Duodenal mucosa (tissue), 2 donors: ENCODE measurements around the gene USP11.

Experiments
- H3K27ac ChIP-seq: one replicate; pipeline ENCODE4 v1.7.0; 2013; ENCODE audit warnings: low read depth, low read length
- H3K27me3 ChIP-seq, 2 donors: one replicate each; pipeline ENCODE4 v1.7.0; 2013; ENCODE audit warnings: low read length in 2 of 2, control low read depth in 1 of 2; ENCODE audit not compliant: insufficient read depth in 2 of 2, control insufficient read depth in 1 of 2
- H3K36me3 ChIP-seq, 2 donors: one replicate each; pipeline ENCODE4 v1.7.0; 2013; ENCODE audit warnings: low read length in 2 of 2, control low read depth in 1 of 2; ENCODE audit not compliant: insufficient read depth in 2 of 2, control insufficient read depth in 1 of 2
- H3K4me1 ChIP-seq, 2 donors: one replicate each; pipeline ENCODE4 v1.7.0; 2013; ENCODE audit warnings: low read length in 2 of 2, control low read depth in 1 of 2; ENCODE audit not compliant: insufficient read depth in 2 of 2, control insufficient read depth in 1 of 2
- H3K4me3 ChIP-seq, 2 donors: one replicate each; pipeline ENCODE4 v1.7.0; 2013; ENCODE audit warnings: low read length in 2 of 2, low read depth in 1 of 2
- H3K9ac ChIP-seq, 2 donors: one replicate each; pipeline ENCODE4 v1.7.0; 2013; ENCODE audit warnings: low read length in 2 of 2, low read depth in 1 of 2
- H3K9me3 ChIP-seq, 2 donors: one replicate each; pipeline ENCODE4 v1.7.0; 2013; ENCODE audit warnings: low read length in 2 of 2, control low read depth in 1 of 2; ENCODE audit not compliant: control insufficient read depth in 1 of 2

The USP11 gene

DNA sequence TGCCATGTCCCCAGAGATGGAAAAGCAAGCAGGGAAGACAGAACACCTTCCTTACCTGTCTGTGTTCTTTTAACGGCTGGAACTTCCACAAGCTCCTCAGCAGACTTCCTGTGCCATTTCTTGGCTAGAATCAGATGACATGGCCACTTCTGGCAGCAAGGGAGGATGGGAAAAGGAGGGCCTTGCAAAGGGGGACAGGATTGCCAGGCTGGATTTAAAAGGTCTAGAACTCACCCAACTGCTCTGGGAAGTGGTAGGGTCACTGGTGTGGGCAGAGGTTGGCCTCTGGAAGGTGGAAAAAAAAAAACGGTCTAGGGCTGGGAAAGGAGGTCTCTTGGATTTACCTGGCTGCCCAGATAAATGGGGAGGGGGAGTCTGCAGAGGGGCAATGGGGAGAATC lies 1.6 kb upstream of the USP11 start:
- Histone ChIP-seq H3K27ac (no peak overlapping the region), H3K27me3 (no peaks in the 10 kb centered on the region), H3K4me1 (peaks cover 0 to 5% of the 10 kb centered on the region in 2 donors)

DNA sequence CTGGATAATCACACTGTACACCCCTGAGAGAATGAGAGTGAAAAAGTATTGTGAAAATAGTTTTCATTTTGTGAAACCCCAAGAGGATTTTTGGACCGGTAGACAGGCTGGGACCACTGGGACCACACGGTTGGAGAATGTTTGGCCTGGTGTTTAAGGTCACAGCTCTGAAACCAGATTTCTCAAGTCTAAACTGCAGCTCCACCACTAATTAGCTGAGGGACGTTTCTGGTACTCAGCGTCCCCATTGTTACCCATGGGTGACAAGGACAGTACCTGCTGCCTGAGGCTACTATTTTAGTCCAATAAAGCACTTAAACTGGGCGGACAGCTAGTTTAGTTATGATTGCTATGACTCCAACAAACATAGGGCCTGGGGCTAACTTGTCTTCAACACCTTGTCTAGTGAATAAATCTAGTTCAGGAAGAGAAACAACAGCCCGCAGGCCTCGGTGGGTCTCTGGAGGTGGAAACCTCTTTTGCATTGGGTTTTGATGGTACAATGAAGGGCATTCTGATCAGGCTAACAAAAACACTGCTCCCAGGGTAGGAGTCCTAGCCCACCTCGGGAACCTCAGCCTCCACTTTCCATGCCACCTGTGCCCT lies 509 bp upstream of the USP11 start:
- Histone ChIP-seq H3K4me3 (peak overlapping the region; percentile 65 to 73), H3K27me3 (no peaks in the 10 kb centered on the region), H3K9me3 (no peaks in the 10 kb centered on the region), H3K9ac (peak overlapping the region; percentile 82 to 84), H3K27ac (peak overlapping the region; percentile 98), H3K36me3 (peaks cover 0 to 17% of the 10 kb centered on the region in 2 donors), H3K4me1 (peaks cover 0 to 5% of the 10 kb centered on the region in 2 donors)

More for the DNA sequence above, 1.6 kb upstream of the USP11 start:
- H3K9ac ChIP-seq: no peak overlapping the region
- peaks cover 0 to 29% of the 10 kb centered on the region in 2 donors for H3K36me3 ChIP-seq
- no peak overlapping the region for H3K4me3 ChIP-seq
- H3K9me3 ChIP-seq: no peaks in the 10 kb centered on the region

DNA sequence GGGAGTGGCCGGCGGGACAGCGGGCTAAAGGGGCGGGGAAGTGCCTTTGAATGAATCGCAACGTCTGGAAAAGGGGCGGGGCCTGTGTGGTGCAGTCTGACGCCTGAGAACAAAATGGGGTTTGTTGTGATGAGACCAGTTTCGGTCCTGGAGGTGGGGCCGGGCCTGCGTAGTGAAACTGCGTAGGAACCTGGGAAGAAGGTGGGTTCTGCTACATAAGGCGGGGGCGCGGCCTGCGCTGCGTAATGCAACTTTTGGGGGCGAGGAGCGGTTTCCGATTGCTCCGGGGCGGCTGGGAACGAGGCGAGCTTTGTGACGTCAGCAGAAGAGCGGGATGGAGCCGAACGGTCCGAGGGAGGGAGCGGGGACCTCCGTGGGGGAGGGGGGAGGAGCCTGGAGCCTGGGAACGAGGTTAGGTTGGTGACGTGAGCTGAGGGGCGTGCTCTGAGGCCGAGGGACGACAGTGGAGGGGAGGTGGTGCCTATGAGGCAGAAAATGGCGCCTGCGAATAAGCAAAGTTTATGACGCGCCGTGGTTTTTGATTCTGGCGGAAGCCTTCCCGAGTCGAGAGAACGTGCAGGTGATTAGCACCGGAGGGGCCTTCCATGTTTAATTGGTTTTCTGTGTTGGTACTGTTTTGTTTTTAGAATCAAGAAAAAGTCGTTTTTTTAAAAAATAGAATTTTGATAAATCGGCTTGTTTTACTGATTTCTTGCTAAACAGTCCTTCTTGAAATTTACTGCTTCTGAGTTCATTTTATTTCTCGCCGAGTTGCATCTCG lies 714 bp downstream of the USP11 start:
- Histone ChIP-seq H3K27me3 (no peaks in the 10 kb centered on the region), H3K9me3 (no peaks in the 10 kb centered on the region), H3K36me3 (peaks cover 0 to 11% of the 10 kb centered on the region in 2 donors), H3K27ac (peak overlapping the region; percentile 98), H3K4me1 (peaks cover 0 to 5% of the 10 kb centered on the region in 2 donors), H3K4me3 (peak overlapping the region; percentile 65 to 68), H3K9ac (peak overlapping the region; percentile 70 to 84)

DNA sequence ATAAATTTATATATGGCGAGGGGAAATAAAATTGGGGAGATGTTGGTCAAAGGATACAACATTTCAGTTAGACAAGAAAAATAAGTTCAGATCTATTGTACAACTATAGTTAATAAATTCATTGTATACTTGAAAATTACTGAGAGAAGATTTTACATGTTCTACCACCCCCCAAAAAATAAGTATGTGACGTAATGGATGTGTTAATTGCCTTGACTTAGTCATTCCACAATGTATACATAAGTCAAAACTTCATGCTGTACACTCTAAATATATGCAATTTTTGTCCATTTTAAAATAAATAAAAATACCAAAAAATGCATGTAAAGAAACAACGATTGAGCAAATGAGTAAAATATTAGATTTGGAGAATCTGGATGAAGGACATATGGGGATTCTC lies 1.8 kb downstream of the USP11 start:
- Histone ChIP-seq H3K9me3 (no peaks in the 10 kb centered on the region), H3K27me3 (no peaks in the 10 kb centered on the region), H3K4me3 (peak overlapping the region in 1 of 2 donors; percentile 68), H3K4me1 (peaks cover 0 to 5% of the 10 kb centered on the region in 2 donors), H3K9ac (no peak overlapping the region), H3K36me3 (peaks cover 0 to 1% of the 10 kb centered on the region in 2 donors), H3K27ac (no peak overlapping the region)

DNA sequence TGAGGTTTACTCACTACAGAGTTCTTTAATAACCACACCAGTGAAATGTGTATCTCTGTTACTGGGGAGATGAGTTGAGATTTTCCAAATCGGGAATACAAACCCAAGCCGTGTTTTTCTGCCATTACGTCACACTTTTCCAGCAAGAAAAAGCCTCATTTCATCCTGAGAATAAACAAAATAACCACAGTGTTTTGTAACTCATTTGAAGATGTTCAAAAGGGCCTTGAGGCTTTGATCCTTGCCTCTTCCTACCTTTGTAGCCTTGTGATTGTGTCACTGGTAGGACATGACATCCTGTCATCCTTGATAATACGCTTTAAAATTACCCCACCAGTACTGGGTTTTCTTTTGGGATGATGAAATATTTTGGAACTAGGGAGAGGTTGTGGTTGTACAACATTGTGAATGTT lies 2.9 kb downstream of the USP11 start:
- no peak overlapping the region for H3K27ac ChIP-seq
- no peak overlapping the region for H3K9ac ChIP-seq
- H3K4me1 ChIP-seq: peaks cover 0 to 5% of the 10 kb centered on the region in 2 donors
- no peak overlapping the region for H3K4me3 ChIP-seq
- peaks cover 2 to 10% of the 10 kb centered on the region in 2 donors for H3K36me3 ChIP-seq
- no peaks in the 10 kb centered on the region for H3K27me3 ChIP-seq
- no peaks in the 10 kb centered on the region for H3K9me3 ChIP-seq

DNA sequence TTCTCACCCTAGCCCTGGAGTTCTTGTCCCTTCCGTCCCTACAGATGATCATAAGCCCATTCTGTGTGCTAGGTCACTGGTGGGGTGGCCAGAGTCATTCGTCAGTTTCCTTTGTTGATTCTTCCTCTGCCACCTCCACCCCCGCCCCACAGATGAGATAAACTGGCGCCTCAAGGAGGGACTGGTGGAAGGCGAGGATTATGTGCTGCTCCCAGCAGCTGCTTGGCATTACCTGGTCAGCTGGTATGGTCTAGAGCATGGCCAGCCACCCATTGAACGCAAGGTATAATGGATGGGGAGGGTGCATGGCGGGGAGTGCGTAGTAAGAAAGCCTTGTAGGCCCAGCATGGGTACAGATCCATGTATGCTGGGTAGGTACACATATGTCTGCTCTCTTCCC lies 6.4 kb downstream of the USP11 start:
- no peaks in the 10 kb centered on the region for H3K4me1 ChIP-seq
- H3K27me3 ChIP-seq: no peaks in the 10 kb centered on the region
- no peak overlapping the region for H3K9ac ChIP-seq
- peaks cover 12 to 33% of the 10 kb centered on the region in 2 donors for H3K36me3 ChIP-seq
- H3K9me3 ChIP-seq: no peaks in the 10 kb centered on the region
- H3K27ac ChIP-seq: no peak overlapping the region
- no peak overlapping the region for H3K4me3 ChIP-seq

DNA sequence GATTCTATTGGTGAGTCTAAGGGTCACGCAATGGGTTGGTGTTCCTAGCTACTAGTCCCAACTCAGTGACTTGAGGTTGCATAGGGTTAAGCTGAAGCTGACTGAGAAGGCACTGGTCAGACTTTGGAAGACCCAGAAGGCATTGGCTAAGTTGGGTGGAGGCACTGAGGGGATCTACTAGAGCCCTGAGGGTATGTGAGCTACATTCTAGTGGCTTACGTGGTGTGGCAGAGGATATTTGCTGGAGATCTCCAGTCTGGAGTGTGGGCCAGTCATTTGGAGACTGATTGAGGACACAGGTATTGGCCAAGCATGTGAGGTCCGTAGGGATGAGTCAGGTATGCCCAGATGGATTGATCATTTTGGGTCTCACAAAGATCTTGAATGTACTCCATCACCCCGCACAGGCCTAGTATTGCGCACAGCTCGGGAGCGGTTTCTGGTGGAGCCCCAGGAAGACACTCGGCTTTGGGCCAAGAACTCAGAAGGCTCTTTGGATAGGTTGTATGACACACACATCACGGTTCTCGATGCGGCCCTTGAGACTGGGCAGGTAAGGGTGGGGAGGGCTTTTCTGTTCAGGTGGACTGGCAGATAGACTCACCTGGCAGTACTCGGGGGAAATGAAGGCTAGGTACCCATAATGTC lies 7.2 kb downstream of the USP11 start:
- H3K4me1 ChIP-seq: no peaks in the 10 kb centered on the region
- H3K4me3 ChIP-seq: no peak overlapping the region
- H3K27ac ChIP-seq: no peak overlapping the region
- no peaks in the 10 kb centered on the region for H3K9me3 ChIP-seq
- no peaks in the 10 kb centered on the region for H3K27me3 ChIP-seq
- no peak overlapping the region for H3K9ac ChIP-seq
- peaks cover 12 to 38% of the 10 kb centered on the region in 2 donors for H3K36me3 ChIP-seq

DNA sequence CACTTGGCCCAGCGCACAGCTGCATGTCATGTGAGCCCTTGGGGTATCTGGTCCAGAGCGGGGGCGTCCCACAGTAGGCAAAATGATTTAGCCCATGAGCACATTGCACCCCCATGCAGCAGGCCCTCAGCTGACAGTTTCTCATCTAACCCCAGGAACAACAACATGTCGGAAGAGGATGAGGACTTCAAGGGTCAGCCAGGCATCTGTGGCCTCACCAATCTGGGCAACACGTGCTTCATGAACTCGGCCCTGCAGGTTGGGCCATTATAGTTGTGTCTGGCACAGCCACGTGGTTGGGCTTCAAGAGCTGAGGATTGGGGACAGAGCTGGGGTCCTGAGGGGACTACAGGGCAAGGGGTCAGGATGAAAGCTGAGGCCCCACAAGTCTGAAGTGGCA lies 7.8 kb downstream of the USP11 start:
- Histone ChIP-seq H3K9me3 (no peaks in the 10 kb centered on the region), H3K4me3 (no peak overlapping the region), H3K4me1 (no peaks in the 10 kb centered on the region), H3K27me3 (no peaks in the 10 kb centered on the region), H3K36me3 (peaks cover 12 to 38% of the 10 kb centered on the region in 2 donors), H3K9ac (no peak overlapping the region), H3K27ac (no peak overlapping the region)

DNA sequence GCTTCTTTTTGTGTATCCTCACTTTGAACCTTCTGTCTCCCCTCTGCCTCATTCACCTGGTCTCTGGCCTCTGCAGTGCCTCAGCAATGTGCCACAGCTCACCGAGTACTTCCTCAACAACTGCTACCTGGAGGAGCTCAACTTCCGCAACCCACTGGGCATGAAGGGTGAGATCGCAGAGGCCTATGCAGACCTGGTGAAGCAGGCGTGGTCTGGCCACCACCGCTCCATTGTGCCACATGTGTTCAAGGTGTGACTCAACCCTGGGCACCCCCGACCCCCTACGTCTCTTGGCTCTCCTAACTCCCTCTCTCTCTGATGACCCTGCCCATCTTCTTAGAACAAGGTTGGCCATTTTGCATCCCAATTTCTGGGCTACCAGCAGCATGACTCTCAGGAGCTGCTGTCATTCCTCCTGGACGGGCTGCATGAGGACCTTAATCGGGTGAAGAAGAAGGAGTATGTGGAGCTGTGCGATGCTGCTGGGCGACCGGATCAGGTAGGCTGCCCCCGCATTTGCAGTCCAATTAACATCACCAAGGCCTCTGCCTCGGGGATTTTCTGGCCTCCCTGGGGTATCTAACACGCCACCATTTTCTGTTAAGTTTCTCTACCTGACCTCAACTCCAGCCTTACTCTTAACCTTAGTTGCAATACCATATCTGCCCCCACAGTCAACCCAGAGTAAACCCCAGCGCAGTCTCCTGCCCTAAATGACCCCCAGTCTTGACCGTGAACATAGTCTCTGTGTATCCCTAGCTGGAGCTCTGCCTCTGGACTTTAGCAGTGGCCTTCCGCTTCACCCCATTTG lies 8.6 kb downstream of the USP11 start:
- peaks cover 18 to 38% of the 10 kb centered on the region in 2 donors for H3K36me3 ChIP-seq
- H3K9ac ChIP-seq: no peak overlapping the region
- H3K27me3 ChIP-seq: no peaks in the 10 kb centered on the region
- no peaks in the 10 kb centered on the region for H3K4me1 ChIP-seq
- no peak overlapping the region for H3K4me3 ChIP-seq
- no peak overlapping the region for H3K27ac ChIP-seq
- H3K9me3 ChIP-seq: no peaks in the 10 kb centered on the region
